Large intestine (tissue), 3 donors: ENCODE results near the gene BEND5. TPM values are rescaled to one million over a fixed set of nuclear protein-coding genes. Genes with fewer than 3 reads are reported as not detected.

Experiments used
- DNase-seq, 2 donors: peaks; one replicate each; pipeline versions ENCODE4 v3.0.0 to v3.0.0-alpha.2; 2013
- H3K27ac ChIP-seq: one replicate; pipeline ENCODE4 v1.5.1; 2013; ENCODE audit warnings: low read length
- H3K27me3 ChIP-seq: 2 replicates; pipeline ENCODE4 v1.6.1; 2013; ENCODE audit warnings: low read length; ENCODE audit not compliant: control insufficient read depth, insufficient read depth
- H3K36me3 ChIP-seq: 2 replicates; pipeline ENCODE4 v1.6.1; 2013; ENCODE audit warnings: low read length; ENCODE audit not compliant: control insufficient read depth, insufficient read depth
- H3K4me1 ChIP-seq: one replicate; pipeline ENCODE4 v1.6.1; 2013; ENCODE audit warnings: low read length; ENCODE audit not compliant: control insufficient read depth, insufficient read depth
- H3K4me3 ChIP-seq: one replicate; pipeline ENCODE4 v1.5.1; 2013; ENCODE audit warnings: low read length
- H3K9me3 ChIP-seq: one replicate; pipeline ENCODE4 v1.6.1; 2013; ENCODE audit warnings: mild to moderate bottlenecking, low read depth, low read length, moderate library complexity; ENCODE audit not compliant: control insufficient read depth
- WGBS: methylation state at CpG from one replicate; pipeline ENCODE4 v1.1.5; 2013; ENCODE audit warnings: low lambda C conversion rate; ENCODE audit not compliant: insufficient coverage; 5-methylcytosine and 5-hydroxymethylcytosine counted together
- polyA plus RNA-seq: library from polyadenylated mRNA; unstranded; fragments of 120-200 nt; gene quantifications from one replicate; pipeline ENCODE4 v1.2.1, GENCODE V29; 2013

BEND5 gene
- polyA plus RNA-seq, 1 donor = 7.7 TPM

GRCh38 chr1:48767975-48768510 is 8.6 kb downstream of the BEND5 start:
- Histone ChIP-seq H3K27ac (no peak overlapping the region), H3K9me3 (no peaks in the 10 kb centered on the region), H3K27me3 (no peaks in the 10 kb centered on the region), H3K4me3 (no peak overlapping the region), H3K4me1 (peaks cover 7% of the 10 kb centered on the region), H3K36me3 (peaks cover 14% of the 10 kb centered on the region)
- no peak for DNase-seq

- DNase-seq = no peak
- no peak overlapping the region for H3K27ac ChIP-seq
- H3K4me1 ChIP-seq = no peaks in the 10 kb centered on the region
- no peaks in the 10 kb centered on the region for H3K27me3 ChIP-seq
- no peaks in the 10 kb centered on the region for H3K9me3 ChIP-seq
- H3K36me3 ChIP-seq = peaks cover 22% of the 10 kb centered on the region
- H3K4me3 ChIP-seq = no peak overlapping the region
- 100% methylated on average over 1 of the region's 1 CpG for WGBS
These were observed 11.4 kb downstream of the BEND5 start for GRCh38 chr1:48765335-48765734.

- Histone ChIP-seq H3K27ac (no peak overlapping the region), H3K4me3 (no peak overlapping the region), H3K9me3 (no peaks in the 10 kb centered on the region), H3K36me3 (peaks cover 29% of the 10 kb centered on the region), H3K27me3 (no peaks in the 10 kb centered on the region), H3K4me1 (no peaks in the 10 kb centered on the region)
- WGBS = 100% methylated on average over 1 of the region's 7 CpGs
- no peak for DNase-seq
These were observed 14.7 kb downstream of the BEND5 start for GRCh38 chr1:48761986-48762385.

- Histone ChIP-seq H3K36me3 (peaks cover 26% of the 10 kb centered on the region), H3K9me3 (no peaks in the 10 kb centered on the region), H3K27me3 (no peaks in the 10 kb centered on the region), H3K4me3 (no peak overlapping the region), H3K27ac (no peak overlapping the region), H3K4me1 (no peaks in the 10 kb centered on the region)
- no peak for DNase-seq
These were observed 15.3 kb downstream of the BEND5 start for GRCh38 chr1:48761411-48761810.

GRCh38 chr1:48760857-48761256 is 15.8 kb downstream of the BEND5 start:
- H3K9me3 ChIP-seq = no peaks in the 10 kb centered on the region
- H3K36me3 ChIP-seq = peaks cover 24% of the 10 kb centered on the region
- no peaks in the 10 kb centered on the region for H3K4me1 ChIP-seq
- no peak overlapping the region for H3K4me3 ChIP-seq
- no CpG with 5 or more reads among the region's 7 CpGs for WGBS
- no peak for DNase-seq
- no peaks in the 10 kb centered on the region for H3K27me3 ChIP-seq
- H3K27ac ChIP-seq = no peak overlapping the region

- Histone ChIP-seq H3K4me3 (no peak overlapping the region), H3K27ac (no peak overlapping the region), H3K9me3 (no peaks in the 10 kb centered on the region), H3K36me3 (peaks cover 31% of the 10 kb centered on the region), H3K4me1 (no peaks in the 10 kb centered on the region), H3K27me3 (no peaks in the 10 kb centered on the region)
- no CpG with 5 or more reads among the region's 18 CpGs for WGBS
- DNase-seq = no peak
These were observed 17.7 kb downstream of the BEND5 start for GRCh38 chr1:48758976-48759375.

- no peaks in the 10 kb centered on the region for H3K4me1 ChIP-seq
- no peak overlapping the region for H3K27ac ChIP-seq
- DNase-seq = no peak
- peaks cover 37% of the 10 kb centered on the region for H3K36me3 ChIP-seq
- no peaks in the 10 kb centered on the region for H3K27me3 ChIP-seq
- no CpG with 5 or more reads among the region's 2 CpGs for WGBS
- H3K4me3 ChIP-seq = no peak overlapping the region
- no peaks in the 10 kb centered on the region for H3K9me3 ChIP-seq
These were observed 19.3 kb downstream of the BEND5 start for GRCh38 chr1:48757363-48757762.

GRCh38 chr1:48756683-48757316 is 19.9 kb downstream of the BEND5 start:
- Histone ChIP-seq H3K9me3 (no peaks in the 10 kb centered on the region), H3K4me1 (no peaks in the 10 kb centered on the region), H3K4me3 (no peak overlapping the region), H3K27ac (no peak overlapping the region), H3K27me3 (no peaks in the 10 kb centered on the region), H3K36me3 (peaks cover 40% of the 10 kb centered on the region)
- WGBS = no CpG with 5 or more reads among the region's 1 CpG
- no peak for DNase-seq

- H3K27me3 ChIP-seq = no peaks in the 10 kb centered on the region
- no peak overlapping the region for H3K4me3 ChIP-seq
- no peak overlapping the region for H3K27ac ChIP-seq
- DNase-seq = no peak
- no peaks in the 10 kb centered on the region for H3K4me1 ChIP-seq
- WGBS = no CpG with 5 or more reads among the region's 1 CpG
- peaks cover 43% of the 10 kb centered on the region for H3K36me3 ChIP-seq
- no peaks in the 10 kb centered on the region for H3K9me3 ChIP-seq
These were observed 23.4 kb downstream of the BEND5 start for GRCh38 chr1:48753293-48753692.

- H3K9me3 ChIP-seq = no peaks in the 10 kb centered on the region
- no CpG with 5 or more reads among the region's 1 CpG for WGBS
- H3K4me1 ChIP-seq = no peaks in the 10 kb centered on the region
- peaks cover 37% of the 10 kb centered on the region for H3K36me3 ChIP-seq
- no peak overlapping the region for H3K4me3 ChIP-seq
- no peaks in the 10 kb centered on the region for H3K27me3 ChIP-seq
- H3K27ac ChIP-seq = no peak overlapping the region
- DNase-seq = no peak
These were observed 26.6 kb downstream of the BEND5 start for GRCh38 chr1:48750109-48750508.

- Histone ChIP-seq H3K9me3 (no peaks in the 10 kb centered on the region), H3K27ac (no peak overlapping the region), H3K4me1 (no peaks in the 10 kb centered on the region), H3K27me3 (no peaks in the 10 kb centered on the region), H3K4me3 (no peak overlapping the region), H3K36me3 (peaks cover 35% of the 10 kb centered on the region)
- no peak for DNase-seq
- whole genome bisulfite sequencing = 73% methylated on average over 3 of the region's 7 CpGs
These were observed 27.6 kb downstream of the BEND5 start for GRCh38 chr1:48749068-48749467.
